ENCODE data around the gene OPRL1. TPM values are rescaled to one million over a fixed set of nuclear protein-coding genes. Genes with fewer than 3 reads are reported as not detected.
A peak's percentile ranks its signal among the peaks of the same experiment; 100 is the strongest.

The OPRL1 gene
- total RNA-seq, 1 experiment from 2014 or later = 0.59 TPM

DNA sequence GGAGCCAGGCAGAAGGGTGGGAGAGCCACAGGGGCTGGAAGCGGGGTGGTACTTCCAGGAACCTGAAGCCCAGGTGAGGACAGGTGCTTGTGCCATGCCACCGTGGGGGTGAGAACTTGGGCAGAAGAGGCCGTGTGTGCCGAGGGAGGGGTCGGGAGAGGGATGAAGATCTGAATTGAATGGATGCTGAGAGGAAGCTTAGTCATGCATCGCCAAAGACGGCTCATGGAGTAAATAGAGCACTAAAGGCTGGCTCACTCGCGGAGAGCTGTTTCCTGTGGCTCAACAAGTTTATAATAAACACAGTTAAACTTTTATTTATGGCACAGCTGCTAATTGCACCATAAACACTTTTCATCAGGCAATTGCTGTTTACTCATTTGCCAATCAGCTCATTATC is 62.7 kb downstream of the OPRL1 start:
- intact Hi-C loops (cut with micrococcal nuclease; ENCODE audit: unreplicated experiment) = no loop called here
- Mint-ChIP-seq H3K27ac (ENCODE audit: unreplicated experiment) (no peak overlapping the region), H3K36me3 (ENCODE audit: insufficient read depth, unreplicated experiment) (no peaks in the 10 kb centered on the region), H3K9me3 (ENCODE audit: unreplicated experiment) (peaks cover 18% of the 10 kb centered on the region), H3K4me3 (ENCODE audit: unreplicated experiment) (no peak overlapping the region), H3K27me3 (ENCODE audit: insufficient read depth, unreplicated experiment) (peaks cover 13% of the 10 kb centered on the region), H3K4me1 (ENCODE audit: low read depth, unreplicated experiment) (peaks cover 7% of the 10 kb centered on the region)
- peak in 1 of 2 experiments; percentile 30 for DNase-seq
- POLR2A ChIA-PET = no interaction called here
- H3K9me3 ChIP-seq = peaks cover 24% of the 10 kb centered on the region
- H3K36me3 ChIP-seq (ENCODE audit: control insufficient read depth, insufficient read depth, low read length) = no peaks in the 10 kb centered on the region
- H3K4me1 ChIP-seq = no peaks in the 10 kb centered on the region
- TF ChIP-seq, protein P1, sequence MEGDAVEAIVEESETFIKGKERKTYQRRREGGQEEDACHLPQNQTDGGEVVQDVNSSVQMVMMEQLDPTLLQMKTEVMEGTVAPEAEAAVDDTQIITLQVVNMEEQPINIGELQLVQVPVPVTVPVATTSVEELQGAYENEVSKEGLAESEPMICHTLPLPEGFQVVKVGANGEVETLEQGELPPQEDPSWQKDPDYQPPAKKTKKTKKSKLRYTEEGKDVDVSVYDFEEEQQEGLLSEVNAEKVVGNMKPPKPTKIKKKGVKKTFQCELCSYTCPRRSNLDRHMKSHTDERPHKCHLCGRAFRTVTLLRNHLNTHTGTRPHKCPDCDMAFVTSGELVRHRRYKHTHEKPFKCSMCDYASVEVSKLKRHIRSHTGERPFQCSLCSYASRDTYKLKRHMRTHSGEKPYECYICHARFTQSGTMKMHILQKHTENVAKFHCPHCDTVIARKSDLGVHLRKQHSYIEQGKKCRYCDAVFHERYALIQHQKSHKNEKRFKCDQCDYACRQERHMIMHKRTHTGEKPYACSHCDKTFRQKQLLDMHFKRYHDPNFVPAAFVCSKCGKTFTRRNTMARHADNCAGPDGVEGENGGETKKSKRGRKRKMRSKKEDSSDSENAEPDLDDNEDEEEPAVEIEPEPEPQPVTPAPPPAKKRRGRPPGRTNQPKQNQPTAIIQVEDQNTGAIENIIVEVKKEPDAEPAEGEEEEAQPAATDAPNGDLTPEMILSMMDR (IDR thresholded peaks at IDR 0.05; ENCODE audit: insufficient read depth in 1 of 2, low read depth in 1 of 2, low read length in 1 of 2, severe bottlenecking in 1 of 2, unreplicated experiment in 1 of 2) = no peak
- no TSS peak for BruUV-seq (replicated peaks)
- CTCF ChIA-PET = no interaction called here
- no peaks in the 10 kb centered on the region; the same call in 1 of the 2 replicates for H3K27me3 ChIP-seq (replicated peaks; ENCODE audit: control insufficient read depth, insufficient read depth, low read length)
- H3K4me3 ChIP-seq (ENCODE audit: low read depth, low read length) = no peak overlapping the region

DNA sequence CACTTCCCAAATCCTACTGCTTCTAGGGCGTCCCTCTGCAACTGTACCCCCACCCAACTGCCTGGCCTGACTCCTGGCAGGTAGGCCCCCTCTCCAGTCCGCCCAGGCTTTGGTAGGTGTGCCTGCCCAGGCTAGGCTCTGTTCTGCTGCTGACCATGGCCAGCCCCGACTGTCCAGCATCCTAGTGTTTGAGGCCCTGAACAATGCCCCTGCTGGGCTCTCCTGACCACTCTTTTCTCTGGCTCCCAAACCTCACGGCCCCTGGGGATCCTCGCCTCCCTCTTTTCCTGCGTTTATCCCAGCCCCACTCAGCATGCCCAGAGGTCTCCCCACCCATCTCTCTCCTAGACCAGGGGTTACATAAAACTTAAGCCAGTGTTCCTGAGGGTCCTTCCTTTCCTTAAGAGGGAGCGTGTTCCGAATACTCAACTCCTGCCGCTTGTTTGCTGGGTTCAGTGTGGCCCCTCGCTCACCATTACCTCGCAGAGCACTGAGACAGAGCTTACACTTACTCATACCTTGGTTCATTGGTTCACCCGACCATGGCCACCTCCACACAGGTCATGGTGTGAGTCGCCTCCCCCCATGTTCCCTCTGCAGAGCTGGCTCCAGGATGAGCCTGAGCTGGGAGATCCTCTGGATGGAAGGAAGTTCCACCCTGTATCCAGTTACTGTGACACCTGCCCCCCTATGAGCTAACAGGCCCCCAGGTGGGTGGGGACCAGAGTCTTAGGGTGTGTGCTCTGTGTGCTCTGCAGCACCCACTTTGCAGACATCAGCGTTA is 63.3 kb downstream of the OPRL1 start:
- POLR2A ChIA-PET = no interaction called here
- Mint-ChIP-seq H3K27ac (ENCODE audit: unreplicated experiment) (no peak overlapping the region), H3K9me3 (ENCODE audit: unreplicated experiment) (peaks cover 18% of the 10 kb centered on the region), H3K27me3 (ENCODE audit: insufficient read depth, unreplicated experiment) (peaks cover 13% of the 10 kb centered on the region), H3K4me3 (ENCODE audit: unreplicated experiment) (no peak overlapping the region), H3K4me1 (ENCODE audit: low read depth, unreplicated experiment) (peaks cover 7% of the 10 kb centered on the region), H3K36me3 (ENCODE audit: insufficient read depth, unreplicated experiment) (no peaks in the 10 kb centered on the region)
- Histone ChIP-seq H3K4me3 (ENCODE audit: low read depth, low read length) (no peak overlapping the region), H3K27me3 (replicated peaks; ENCODE audit: control insufficient read depth, insufficient read depth, low read length) (no peaks in the 10 kb centered on the region; the same call in 1 of the 2 replicates), H3K9me3 (peaks cover 24% of the 10 kb centered on the region), H3K4me1 (no peaks in the 10 kb centered on the region), H3K36me3 (ENCODE audit: control insufficient read depth, insufficient read depth, low read length) (no peaks in the 10 kb centered on the region)
- BruUV-seq (replicated peaks) = no TSS peak
- TF ChIP-seq, protein P1 (IDR thresholded peaks at IDR 0.05; ENCODE audit: insufficient read depth in 1 of 2, low read depth in 1 of 2, low read length in 1 of 2, severe bottlenecking in 1 of 2, unreplicated experiment in 1 of 2) = no peak
- DNase-seq = peak in 1 of 2 experiments; percentile 41
- CTCF ChIA-PET = interaction anchor here (0.9 kb wide), 1 partner anchor 10 kb away, joined by 3 read pairs; no protein-coding TSS in a partner anchor
- intact Hi-C loops (cut with micrococcal nuclease; ENCODE audit: unreplicated experiment) = no loop called here

DNA sequence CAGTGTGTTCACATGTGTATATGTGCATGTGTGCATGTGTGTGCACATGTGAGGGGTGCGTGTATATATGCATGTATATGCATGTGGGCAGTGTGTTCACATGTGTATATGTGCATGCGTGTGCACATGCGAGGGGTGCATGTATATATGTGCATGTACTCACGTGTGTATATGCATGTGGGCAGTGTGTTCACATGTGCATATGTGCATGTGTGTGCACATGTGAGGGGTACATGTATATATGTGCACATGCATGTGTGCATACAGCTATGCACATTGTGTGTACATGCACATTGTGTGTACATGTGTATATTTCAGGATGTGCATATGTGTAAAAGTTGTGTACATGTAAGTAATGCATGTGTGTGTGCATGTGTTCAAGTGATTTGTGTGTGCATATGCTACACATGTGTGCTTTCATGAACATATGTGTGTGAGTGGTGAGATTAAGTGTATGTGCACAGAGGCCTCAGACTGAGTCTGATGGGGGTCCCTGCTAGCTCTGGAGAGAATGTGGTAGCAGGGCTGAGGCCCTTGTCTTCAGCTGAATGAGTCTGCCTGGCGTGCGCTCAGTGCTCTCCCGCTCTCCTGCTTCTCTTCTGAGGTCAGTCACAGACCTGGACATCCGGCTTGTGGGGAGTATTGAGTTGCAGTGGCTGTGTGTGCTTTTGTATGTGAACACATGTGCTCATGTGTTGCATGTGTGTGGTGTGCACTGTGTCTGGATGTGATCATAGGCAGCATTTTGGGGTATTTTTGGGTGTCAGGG is 64.4 kb downstream of the OPRL1 start:
- no peaks in the 10 kb centered on the region; the same call in 1 of the 2 replicates for H3K27me3 ChIP-seq (replicated peaks; ENCODE audit: control insufficient read depth, insufficient read depth, low read length)
- Mint-ChIP-seq H3K27me3 (ENCODE audit: insufficient read depth, unreplicated experiment) (peaks cover 13% of the 10 kb centered on the region), H3K36me3 (ENCODE audit: insufficient read depth, unreplicated experiment) (no peaks in the 10 kb centered on the region), H3K9me3 (ENCODE audit: unreplicated experiment) (peaks cover 18% of the 10 kb centered on the region), H3K4me1 (ENCODE audit: low read depth, unreplicated experiment) (peaks cover 7% of the 10 kb centered on the region), H3K4me3 (ENCODE audit: unreplicated experiment) (no peak overlapping the region), H3K27ac (ENCODE audit: unreplicated experiment) (no peak overlapping the region)
- H3K4me1 ChIP-seq = no peaks in the 10 kb centered on the region
- no TSS peak for BruUV-seq (replicated peaks)
- no peak overlapping the region for H3K4me3 ChIP-seq (ENCODE audit: low read depth, low read length)
- ChIA-PET CTCF (interaction anchor here (0.9 kb wide), 1 partner anchor 11 kb away, joined by 3 read pairs; no protein-coding TSS in a partner anchor), POLR2A (no interaction called here)
- DNase-seq = peak in 1 of 2 experiments; percentile 34
- intact Hi-C loops (cut with micrococcal nuclease; ENCODE audit: unreplicated experiment) = no loop called here
- H3K9me3 ChIP-seq = peaks cover 24% of the 10 kb centered on the region
- H3K36me3 ChIP-seq (ENCODE audit: control insufficient read depth, insufficient read depth, low read length) = no peaks in the 10 kb centered on the region
- TF ChIP-seq, protein P1 (IDR thresholded peaks at IDR 0.05; ENCODE audit: insufficient read depth in 1 of 2, low read depth in 1 of 2, low read length in 1 of 2, severe bottlenecking in 1 of 2, unreplicated experiment in 1 of 2) = no peak

Measured in Caco-2 (cell line).